A549 (cell line): ENCODE measurements around the gene C1orf87.

ENCODE experiments used
- CEBPB ChIP-seq, 2 experiments: fragments of >200 bp in 1 of 2; sonication (Bioruptor Twin) in 1 of 2; formaldehyde crosslinking in 1 of 2; IDR thresholded peaks; 2 replicates each; pipeline ENCODE4 v1.6.1; 2012 to 2016
- EP300 ChIP-seq, 2 experiments: fragments of >200 bp; sonication (Bioruptor Twin); formaldehyde crosslinking; IDR thresholded peaks; 2 replicates in 1 of 2; 3 replicates in 1 of 2; pipeline ENCODE4 v1.6.1; 2016 to 2017
- HDAC2 ChIP-seq: fragments of 200-600 bp; sonication (generic); IDR thresholded peaks from 2 replicates; pipeline ENCODE4 v1.6.1; 2016
- HOXB5 ChIP-seq: fragments of 250-450 bp; sonication (Bioruptor Pico); IDR thresholded peaks from 2 replicates; pipeline ENCODE4 v1.5.0; 2020; ENCODE audit warnings: mild to moderate bottlenecking, moderate library complexity
- JUNB ChIP-seq: fragments of >200 bp; sonication (Bioruptor Twin); formaldehyde crosslinking; IDR thresholded peaks from 2 replicates; pipeline ENCODE4 v1.6.1; 2016
- NR3C1 ChIP-seq: fragments of >200 bp; sonication (Bioruptor Twin); formaldehyde crosslinking; IDR thresholded peaks from 3 replicates; pipeline ENCODE4 v1.6.1; 2017
- POLR2A ChIP-seq: IDR thresholded peaks from 2 replicates; pipeline ENCODE4 v1.6.1; 2012; ENCODE audit warnings: mild to moderate bottlenecking, low read length
- RAD21 ChIP-seq, 2 experiments: fragments of >200 bp in 1 of 2; sonication (Bioruptor Twin) in 1 of 2; formaldehyde crosslinking in 1 of 2; IDR thresholded peaks in 1 of 2; conservative IDR thresholded peaks in 1 of 2; 2 replicates in 1 of 2; 3 replicates in 1 of 2; pipeline ENCODE4 v1.6.1; 2012 to 2018; ENCODE audit warnings: inconsistent platforms in 1 of 2
- RCOR1 ChIP-seq: fragments of 150-350 bp; IDR thresholded peaks from 2 replicates; pipeline ENCODE4 v1.6.1; 2014; ENCODE audit warnings: antibody characterized with exemption, low read length, low read depth
- RFX5 ChIP-seq: fragments of 450-650 bp; IDR thresholded peaks from 2 replicates; pipeline ENCODE4 v1.7.1; 2014; ENCODE audit warnings: antibody characterized with exemption, mild to moderate bottlenecking, moderate library complexity
- TF ChIP-seq, protein P1 (sequence below): fragments of >200 bp; sonication (Bioruptor Twin); formaldehyde crosslinking; IDR thresholded peaks from 3 replicates; pipeline ENCODE4 v1.5.1; 2016
- TF ChIP-seq, protein P2 (sequence below): IDR thresholded peaks from 2 replicates; pipeline ENCODE4 v1.6.1; 2012

DNA sequence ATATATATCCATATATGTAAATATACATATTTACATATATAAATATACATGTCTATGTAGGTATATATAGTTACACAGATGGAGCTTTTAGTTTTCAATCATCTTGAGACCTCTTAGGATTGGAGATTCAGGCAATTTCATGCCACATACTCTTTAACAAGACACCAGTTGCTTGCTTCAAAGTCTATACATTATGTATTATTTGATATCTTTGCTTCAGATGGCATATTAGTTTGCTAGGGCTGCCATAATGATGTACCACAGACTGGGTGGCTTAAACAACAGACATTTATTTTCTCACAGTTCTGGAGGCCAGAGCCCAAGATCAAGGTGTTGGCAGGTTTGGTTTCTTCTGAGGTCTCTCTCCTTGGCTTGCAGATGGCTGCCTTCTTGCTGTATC lies 14.1 kb upstream of the C1orf87 start:
- TF ChIP-seq JUNB = no peak
- no peak for TF ChIP-seq POLR2A
- TF ChIP-seq HDAC2 = no peak
- TF ChIP-seq RFX5 = no peak
- TF ChIP-seq, protein P1, sequence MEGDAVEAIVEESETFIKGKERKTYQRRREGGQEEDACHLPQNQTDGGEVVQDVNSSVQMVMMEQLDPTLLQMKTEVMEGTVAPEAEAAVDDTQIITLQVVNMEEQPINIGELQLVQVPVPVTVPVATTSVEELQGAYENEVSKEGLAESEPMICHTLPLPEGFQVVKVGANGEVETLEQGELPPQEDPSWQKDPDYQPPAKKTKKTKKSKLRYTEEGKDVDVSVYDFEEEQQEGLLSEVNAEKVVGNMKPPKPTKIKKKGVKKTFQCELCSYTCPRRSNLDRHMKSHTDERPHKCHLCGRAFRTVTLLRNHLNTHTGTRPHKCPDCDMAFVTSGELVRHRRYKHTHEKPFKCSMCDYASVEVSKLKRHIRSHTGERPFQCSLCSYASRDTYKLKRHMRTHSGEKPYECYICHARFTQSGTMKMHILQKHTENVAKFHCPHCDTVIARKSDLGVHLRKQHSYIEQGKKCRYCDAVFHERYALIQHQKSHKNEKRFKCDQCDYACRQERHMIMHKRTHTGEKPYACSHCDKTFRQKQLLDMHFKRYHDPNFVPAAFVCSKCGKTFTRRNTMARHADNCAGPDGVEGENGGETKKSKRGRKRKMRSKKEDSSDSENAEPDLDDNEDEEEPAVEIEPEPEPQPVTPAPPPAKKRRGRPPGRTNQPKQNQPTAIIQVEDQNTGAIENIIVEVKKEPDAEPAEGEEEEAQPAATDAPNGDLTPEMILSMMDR = no peak
- no peak for TF ChIP-seq NR3C1
- TF ChIP-seq RAD21 (conservative IDR thresholded peaks at IDR 0.05 in 1 of 2, IDR thresholded peaks at IDR 0.05 in 1 of 2) = no peak
- TF ChIP-seq CEBPB (IDR thresholded peaks at IDR 0.05) = no peak
- TF ChIP-seq EP300 (IDR thresholded peaks at IDR 0.05) = no peak
- TF ChIP-seq, protein P2, sequence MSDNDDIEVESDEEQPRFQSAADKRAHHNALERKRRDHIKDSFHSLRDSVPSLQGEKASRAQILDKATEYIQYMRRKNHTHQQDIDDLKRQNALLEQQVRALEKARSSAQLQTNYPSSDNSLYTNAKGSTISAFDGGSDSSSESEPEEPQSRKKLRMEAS = no peak
- TF ChIP-seq HOXB5 (CRISPR knock-in tag) = no peak
- no peak for TF ChIP-seq RCOR1
